Sigmoid colon (tissue), 4 donors: ENCODE data around the gene DIRAS1.

Source experiments
- CTCF ChIP-seq, 4 experiments: fragments of 450-650 bp in 3 of 4; fragments of 200-600 bp in 1 of 4; IDR thresholded peaks; one replicate each; pipeline ENCODE4 v1.5.1; 2016 to 2019; ENCODE audit warnings: antibody characterized with exemption in 4 of 4, mild to moderate bottlenecking in 3 of 4, moderate library complexity in 2 of 4
- EP300 ChIP-seq, 4 donors: sonication (generic); formaldehyde crosslinking; IDR thresholded peaks; one replicate each; pipeline ENCODE4 v1.6.1; 2017; ENCODE audit warnings: antibody characterized with exemption in 4 of 4
- POLR2A ChIP-seq, 2 donors: fragments of 450-650 bp; IDR thresholded peaks; one replicate each; pipeline ENCODE4 v1.6.1; 2016; ENCODE audit warnings: antibody characterized with exemption in 2 of 2, mild to moderate bottlenecking in 2 of 2, moderate library complexity in 2 of 2
- POLR2AphosphoS5 ChIP-seq, 4 donors: sonication (generic); formaldehyde crosslinking; IDR thresholded peaks; one replicate each; pipeline ENCODE4 v1.6.1; 2017; ENCODE audit warnings: antibody characterized with exemption in 4 of 4

GRCh38 chr19:2679439-2679838, 41.7 kb downstream of the DIRAS1 start:
- TF ChIP-seq EP300 (IDR thresholded peaks at IDR 0.05) (no peak), CTCF (IDR thresholded peaks at IDR 0.05) (no peak), POLR2A (IDR thresholded peaks at IDR 0.05) (no peak), POLR2AphosphoS5 (IDR thresholded peaks at IDR 0.05) (peak in 1 of 4 donors; percentile 37)
